Glomerular visceral epithelial cell (primary cell): ENCODE measurements around the gene NAALAD2.
"Not testable (repeated sequence)": the region's sequence is repeated elsewhere in the genome, so short reads cannot be mapped to it uniquely, and the experiment has no call there.

Experiments used
- DNase-seq: peaks from one replicate; pipeline ENCODE4 v3.0.0-alpha.2; 2016; ENCODE audit errors: extremely low spot score

The NAALAD2 gene

GRCh38 chr11:90134478-90135003, at the start of gene NAALAD2:
Gene NAALAD2, plus strand, starts transcription at chr11:90134663. Its CDS starts 96 bp downstream, at chr11:90134759.
- DNase-seq, result peak; percentile 6

- not testable (repeated sequence) for DNase-seq
Observed at GRCh38 chr11:90085650-90086049, 48.8 kb upstream of the NAALAD2 start, which contains the start of gene UBTFL1. Gene UBTFL1, plus strand, starts transcription at chr11:90085950. Its CDS starts 0 bp downstream, at chr11:90085950.

- not testable (repeated sequence) for DNase-seq
Observed at GRCh38 chr11:90088731-90089130, 45.7 kb upstream of the NAALAD2 start.

- not testable (repeated sequence) for DNase-seq
Observed at GRCh38 chr11:90095230-90095924, 39.1 kb upstream of the NAALAD2 start.

GRCh38 chr11:90098261-90098660, 36.2 kb upstream of the NAALAD2 start:
- not testable (repeated sequence) for DNase-seq

- no peak for DNase-seq
Observed at GRCh38 chr11:90100431-90100830, 34.0 kb upstream of the NAALAD2 start.

- no peak for DNase-seq
Observed at GRCh38 chr11:90113541-90113940, 20.9 kb upstream of the NAALAD2 start.

- DNase-seq, result no peak
Observed at GRCh38 chr11:90120191-90120590, 14.3 kb upstream of the NAALAD2 start.

- DNase-seq, result no peak
Observed at GRCh38 chr11:90124371-90124770, 10.1 kb upstream of the NAALAD2 start.

- DNase-seq, result no peak
Observed at GRCh38 chr11:90124946-90125345, 9.5 kb upstream of the NAALAD2 start.

GRCh38 chr11:90133560-90134477, 644 bp upstream of the NAALAD2 start:
- no peak for DNase-seq

GRCh38 chr11:90135016-90135415, 553 bp downstream of the NAALAD2 start:
- no peak for DNase-seq

- no peak for DNase-seq
Observed at GRCh38 chr11:90148900-90149299, 14.4 kb downstream of the NAALAD2 start.

GRCh38 chr11:90166982-90167573, 32.6 kb downstream of the NAALAD2 start:
- not testable (repeated sequence) for DNase-seq

GRCh38 chr11:90167704-90168103, 33.2 kb downstream of the NAALAD2 start:
- DNase-seq, result not testable (repeated sequence)

- DNase-seq, result no peak
Observed at GRCh38 chr11:90168571-90168970, 34.1 kb downstream of the NAALAD2 start.

- DNase-seq, result no peak
Observed at GRCh38 chr11:90171359-90171758, 36.9 kb downstream of the NAALAD2 start.

- no peak for DNase-seq
Observed at GRCh38 chr11:90176069-90176468, 41.6 kb downstream of the NAALAD2 start.

- no peak for DNase-seq
Observed at GRCh38 chr11:90178751-90179150, 44.3 kb downstream of the NAALAD2 start.

GRCh38 chr11:90179923-90180322, 45.5 kb downstream of the NAALAD2 start:
- no peak for DNase-seq

- DNase-seq, result no peak
Observed at GRCh38 chr11:90187839-90188238, 53.4 kb downstream of the NAALAD2 start.

GRCh38 chr11:90189011-90189410, 54.5 kb downstream of the NAALAD2 start:
- no peak for DNase-seq
